HG02763 (cell line): ENCODE measurements around the gene CSNK1G1.
"Not testable (repeated sequence)": the region's sequence is repeated elsewhere in the genome, so short reads cannot be mapped to it uniquely, and the experiment has no call there.

Source experiments
- ATAC-seq: cut with Tn5 transposase; IDR thresholded peaks from one replicate; pipeline ENCODE4 v1.9.1; 2021; ENCODE audit warnings: mild to moderate bottlenecking, moderate library complexity; ENCODE audit not compliant: unreplicated experiment

CSNK1G1 gene

DNA sequence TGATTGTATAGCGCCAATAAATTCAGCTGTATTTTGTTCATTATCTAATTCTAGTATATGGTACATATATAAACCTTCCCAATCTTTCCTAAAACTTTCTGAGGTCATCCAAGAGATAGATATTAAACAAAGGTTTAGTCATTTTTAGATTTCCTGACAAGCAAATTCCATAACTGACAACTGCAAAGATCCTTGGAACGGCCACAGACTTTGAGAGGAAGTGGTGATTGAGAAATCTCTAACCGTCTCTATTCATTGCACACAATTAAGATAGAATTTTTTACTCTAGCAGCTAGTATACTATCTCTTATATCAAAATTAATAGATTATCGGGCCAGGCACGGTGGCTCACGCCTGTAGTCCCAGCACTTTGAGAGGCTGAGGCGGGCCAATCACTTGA is 4.7 kb downstream of the CSNK1G1 start:
- no peak for ATAC-seq

DNA sequence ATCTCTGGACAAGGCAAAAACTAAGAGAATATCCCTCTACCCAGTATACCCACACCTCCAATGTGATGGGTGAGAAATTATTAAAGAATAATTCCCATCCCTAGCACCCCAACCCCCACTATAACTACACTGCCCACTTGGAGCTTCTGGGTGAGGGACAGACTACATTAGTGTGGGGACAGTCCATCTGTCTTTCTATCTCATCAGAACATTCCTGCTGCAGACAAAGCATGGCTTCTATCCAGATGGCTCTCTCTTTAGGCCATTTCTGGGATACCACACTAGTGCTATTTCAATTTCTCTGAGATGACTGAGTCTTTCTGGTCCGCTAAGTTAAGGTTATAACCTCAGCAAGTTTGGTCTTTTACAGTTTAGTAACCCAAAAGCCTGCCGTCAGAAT is 6.6 kb downstream of the CSNK1G1 start:
- no peak for ATAC-seq

DNA sequence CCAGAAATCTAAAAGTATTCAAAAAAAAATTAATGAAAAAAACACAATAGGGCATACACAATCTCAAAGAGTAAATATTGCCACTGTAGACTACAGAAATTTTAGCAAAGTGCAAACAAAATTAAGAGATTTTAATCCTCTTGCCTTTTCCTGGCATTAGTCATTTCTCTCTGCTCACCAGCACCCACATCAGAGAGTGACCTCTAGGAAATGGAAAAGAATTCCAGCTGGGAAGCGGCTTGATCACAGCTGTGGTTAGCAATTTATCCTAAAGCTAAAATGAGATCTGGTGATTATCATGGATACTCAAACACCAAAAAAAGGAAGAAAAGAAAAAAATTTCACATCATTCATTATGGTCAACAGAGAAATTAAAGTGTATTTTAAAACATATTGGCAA is 7.5 kb downstream of the CSNK1G1 start:
- no peak for ATAC-seq

DNA sequence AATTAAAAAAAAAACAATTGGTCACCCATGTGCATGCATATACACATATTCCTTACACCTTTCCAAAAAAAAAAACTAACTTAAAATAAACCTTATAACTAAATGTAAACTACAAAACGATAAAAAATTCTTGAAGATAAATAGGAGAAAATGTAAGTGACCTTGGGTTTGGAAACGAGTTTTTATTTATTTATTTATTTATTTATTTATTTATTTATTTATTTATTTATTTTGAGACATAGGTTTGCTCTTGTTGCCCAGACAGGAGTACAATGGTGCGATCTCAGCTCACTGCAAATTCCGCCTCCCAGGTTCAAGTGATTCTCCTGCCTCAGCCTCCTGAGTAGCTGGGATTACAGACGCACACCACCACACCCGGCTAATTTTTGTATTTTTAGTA is 9.7 kb downstream of the CSNK1G1 start:
- not testable (repeated sequence) for ATAC-seq

DNA sequence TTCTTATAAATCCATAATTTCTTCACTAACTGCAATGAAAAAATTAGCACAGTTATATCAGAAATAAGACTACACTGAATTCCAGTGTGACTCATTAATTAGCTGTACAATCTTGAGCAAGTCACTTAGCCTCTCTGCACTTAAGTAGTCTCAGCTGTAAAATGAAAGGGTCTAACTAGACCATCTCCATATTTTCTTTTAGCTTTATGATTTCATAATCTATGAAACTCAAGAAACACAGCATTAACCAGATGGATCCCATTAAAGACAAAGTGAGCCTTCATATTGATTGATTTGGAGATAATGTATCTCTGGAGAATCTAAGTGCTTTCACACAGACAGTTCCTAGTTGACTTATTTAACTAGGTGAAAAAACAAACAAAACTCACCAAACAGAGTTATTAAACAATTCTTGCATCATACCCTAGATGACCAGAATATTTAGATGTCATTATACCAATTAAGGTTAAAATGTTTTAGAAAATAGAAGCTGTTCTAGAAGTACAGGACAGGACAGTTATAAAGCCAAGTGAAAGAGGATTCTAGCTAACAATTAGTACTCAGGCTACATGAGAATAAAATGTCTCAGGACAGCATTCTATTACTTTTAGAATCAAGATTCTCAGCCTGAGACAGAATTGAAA is 11.2 kb downstream of the CSNK1G1 start:
- ATAC-seq: no peak

DNA sequence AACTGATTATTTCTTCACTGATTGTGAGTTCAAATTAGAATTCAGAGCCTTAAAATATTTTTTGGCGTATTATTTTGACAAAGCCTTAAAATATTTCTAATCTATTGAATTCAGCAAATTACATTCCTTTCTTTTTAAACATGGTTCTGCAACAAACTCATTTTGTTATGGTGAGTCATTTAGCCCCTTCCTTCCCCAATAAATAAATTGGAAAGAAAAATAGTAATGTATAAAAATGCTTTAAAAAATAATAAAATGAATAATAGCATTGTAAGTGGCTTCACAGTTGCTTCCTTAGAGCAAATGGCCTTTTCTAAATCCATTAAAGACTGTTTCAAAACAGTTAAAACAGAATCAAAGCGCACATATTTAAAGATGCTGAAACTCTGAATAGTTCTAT is 12.1 kb downstream of the CSNK1G1 start:
- no peak for ATAC-seq

DNA sequence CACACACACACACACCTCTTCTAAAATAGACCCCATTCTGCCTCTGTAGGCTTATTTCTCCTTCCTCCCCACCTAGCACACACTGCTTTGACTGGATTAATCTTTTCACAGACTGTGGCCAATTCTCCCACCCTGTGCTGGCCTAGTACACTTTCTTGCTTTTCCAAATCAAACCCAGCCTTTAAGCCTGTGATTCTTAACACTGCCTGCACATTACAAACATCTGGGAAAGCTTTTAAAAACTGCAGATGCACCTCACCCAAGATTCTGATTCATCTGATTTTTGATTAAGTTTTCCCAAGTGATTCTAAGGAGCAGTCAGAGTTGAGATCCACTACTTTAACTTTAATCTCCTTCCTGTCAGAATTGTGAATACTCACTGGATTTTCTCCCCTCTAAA is 12.8 kb downstream of the CSNK1G1 start:
- no peak for ATAC-seq

DNA sequence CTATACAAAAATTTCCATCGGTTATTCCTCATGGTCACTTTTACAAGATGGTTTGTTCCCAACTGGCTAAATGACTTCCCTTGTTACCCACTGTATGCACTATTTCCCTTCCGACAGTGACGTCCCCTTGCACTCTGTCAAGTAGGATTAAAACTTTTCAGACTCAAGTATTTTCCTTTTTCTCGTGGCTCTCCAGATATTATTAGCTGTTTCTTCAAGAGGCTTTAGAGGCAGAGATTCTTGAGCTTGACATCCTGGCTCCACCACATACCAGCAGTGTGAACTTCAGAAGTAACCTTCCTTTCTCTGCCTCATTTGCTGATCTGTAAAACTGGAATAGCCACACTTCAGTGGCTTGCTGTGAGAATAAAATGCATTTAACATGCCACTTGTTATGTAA is 14.0 kb downstream of the CSNK1G1 start:
- no peak for ATAC-seq

DNA sequence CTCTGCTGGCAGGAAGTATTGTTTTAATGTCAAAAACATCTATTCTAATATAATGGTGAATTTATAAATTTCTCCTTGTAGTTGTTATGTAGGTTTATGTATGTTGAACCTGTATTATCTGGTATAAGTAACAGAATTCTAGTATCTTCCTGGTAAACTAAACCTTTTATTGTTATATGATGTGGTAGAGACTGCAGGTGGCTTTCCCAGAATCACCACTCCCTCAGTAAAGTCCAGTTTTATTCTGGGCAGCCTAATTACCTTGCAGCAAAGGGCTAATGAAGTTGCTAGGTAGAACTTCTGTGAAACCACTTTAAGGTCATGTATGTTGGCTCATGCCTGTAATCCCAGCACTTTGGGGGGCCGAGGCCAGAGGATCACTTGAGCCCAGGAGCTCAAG is 15.6 kb downstream of the CSNK1G1 start:
- no peak for ATAC-seq

DNA sequence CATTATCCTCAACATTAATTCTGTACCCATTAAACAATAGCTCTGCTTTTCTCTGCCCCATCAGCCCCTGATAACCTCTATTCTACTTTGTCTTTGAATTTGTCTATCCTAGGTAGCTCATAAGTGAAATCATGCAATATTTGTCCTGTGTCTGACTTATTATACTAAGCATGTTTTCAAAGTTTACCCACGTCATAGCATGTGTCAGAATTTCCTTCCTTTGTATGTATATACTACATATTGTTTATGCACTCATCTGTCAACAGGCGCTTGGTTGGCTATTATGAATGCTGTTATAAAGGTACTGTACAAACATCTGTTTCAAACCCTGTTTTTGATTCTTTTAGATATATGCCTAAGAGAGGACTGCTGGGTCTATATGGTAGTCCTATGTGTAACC is 18.2 kb downstream of the CSNK1G1 start:
- ATAC-seq: no peak

DNA sequence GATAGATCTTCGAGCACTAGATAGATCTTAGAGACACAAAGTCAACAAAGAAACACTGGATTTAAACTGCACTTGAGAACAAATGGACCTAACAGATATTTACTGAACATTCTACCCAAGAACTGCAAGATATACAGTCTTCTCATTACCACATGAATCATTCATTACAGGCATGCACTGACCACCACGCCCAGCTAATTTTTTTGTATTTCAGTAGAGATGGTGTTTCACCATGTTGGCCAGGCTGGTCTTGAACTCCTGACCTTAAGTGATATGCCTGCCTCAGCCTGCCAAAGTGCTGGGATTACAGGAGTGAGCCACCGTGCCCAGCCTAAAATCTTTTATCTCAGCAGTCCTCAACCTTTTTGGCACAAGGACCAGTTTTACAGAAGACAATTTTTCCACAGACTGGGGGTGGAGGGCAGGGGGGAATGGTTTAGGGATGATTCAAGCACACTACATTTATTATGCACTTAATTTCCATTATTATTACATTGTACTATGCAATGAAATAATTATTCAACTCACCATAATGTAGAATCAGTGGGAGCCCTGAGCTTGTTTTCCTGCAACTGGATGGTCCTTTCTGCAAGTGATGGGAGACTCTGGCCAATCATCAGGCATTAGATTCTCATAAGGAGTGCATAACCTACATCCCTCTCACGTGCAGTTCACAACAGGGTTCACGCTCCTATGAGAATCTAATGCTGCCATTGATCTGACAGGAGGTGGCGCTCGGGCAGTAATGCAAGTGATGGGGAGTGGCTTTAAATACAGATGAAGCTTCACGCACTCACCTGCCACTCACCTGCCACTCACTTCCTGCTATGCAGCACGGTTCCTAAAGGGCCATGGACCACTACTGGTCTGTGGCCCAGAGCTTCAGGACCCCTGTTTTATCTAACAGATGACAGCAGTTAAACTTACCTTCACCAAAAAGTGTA is 21.7 kb downstream of the CSNK1G1 start:
- ATAC-seq: no peak

DNA sequence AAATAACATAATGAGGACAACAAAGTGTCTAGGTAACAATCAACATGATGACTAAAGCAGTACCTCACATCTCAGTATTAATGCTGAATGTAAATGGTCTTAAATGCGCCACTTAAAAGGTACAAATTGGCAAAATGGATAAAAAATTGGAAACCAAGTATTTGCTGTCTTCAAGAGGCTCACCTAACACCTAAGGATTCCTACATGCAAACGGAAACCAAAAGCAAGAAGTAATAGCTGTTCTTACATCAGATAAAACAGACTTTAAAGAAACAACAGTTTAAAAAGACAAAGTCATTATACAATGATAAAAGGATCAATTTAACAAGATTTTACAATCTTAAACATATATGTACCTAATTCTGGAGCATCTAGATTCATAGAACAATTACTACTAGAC is 22.5 kb downstream of the CSNK1G1 start:
- no peak for ATAC-seq

DNA sequence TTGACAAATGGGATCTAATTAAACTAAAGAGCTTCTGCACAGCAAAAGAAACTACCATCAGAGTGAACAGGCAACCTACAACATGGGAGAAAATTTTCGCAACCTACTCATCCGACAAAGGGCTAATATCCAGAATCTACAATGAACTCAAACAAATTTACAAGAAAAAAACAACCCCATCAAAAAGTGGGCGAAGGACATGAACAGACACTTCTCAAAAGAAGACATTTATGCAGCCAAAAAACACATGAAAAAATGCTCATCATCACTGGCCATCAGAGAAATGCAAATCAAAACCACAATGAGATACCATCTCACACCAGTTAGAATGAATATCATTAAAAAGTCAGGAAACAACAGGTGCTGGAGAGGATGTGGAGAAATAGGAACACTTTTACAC is 24.3 kb downstream of the CSNK1G1 start:
- not testable (repeated sequence) for ATAC-seq

DNA sequence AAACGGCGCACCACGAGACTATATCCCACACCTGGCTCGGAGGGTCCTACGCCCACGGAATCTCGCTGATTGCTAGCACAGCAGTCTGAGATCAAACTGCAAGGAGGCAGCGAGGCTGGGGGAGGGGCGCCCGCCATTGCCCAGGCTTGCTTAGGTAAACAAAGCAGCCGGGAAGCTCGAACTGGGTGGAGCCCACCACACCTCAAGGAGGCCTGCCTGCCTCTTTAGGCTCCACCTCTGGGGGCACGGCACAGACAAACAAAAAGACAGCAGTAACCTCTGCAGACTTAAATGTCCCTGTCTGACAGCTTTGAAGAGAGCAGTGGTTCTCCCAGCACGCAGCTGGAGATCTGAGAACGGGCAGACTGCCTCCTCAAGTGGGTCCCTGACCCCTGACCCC is 29.0 kb downstream of the CSNK1G1 start:
- not testable (repeated sequence) for ATAC-seq

DNA sequence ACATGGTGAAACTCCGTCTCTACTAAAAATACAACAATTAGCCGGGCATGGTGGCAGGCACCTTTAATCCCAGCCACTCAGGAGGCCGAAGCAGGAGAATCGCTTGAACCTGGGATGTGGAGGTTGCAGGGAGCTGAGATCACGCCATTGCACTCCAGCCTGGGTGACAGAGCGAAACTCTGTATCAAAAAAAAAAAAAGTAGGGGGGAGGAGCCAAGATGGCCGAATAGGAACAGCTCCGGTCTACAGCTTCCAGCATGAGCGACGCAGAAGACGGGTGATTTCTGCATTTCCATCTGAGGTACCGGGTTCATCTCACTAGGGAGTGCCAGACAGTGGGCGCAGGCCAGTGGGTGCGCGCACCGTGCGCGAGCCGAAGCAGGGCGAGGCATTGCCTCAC is 29.5 kb downstream of the CSNK1G1 start:
- ATAC-seq: not testable (repeated sequence)

DNA sequence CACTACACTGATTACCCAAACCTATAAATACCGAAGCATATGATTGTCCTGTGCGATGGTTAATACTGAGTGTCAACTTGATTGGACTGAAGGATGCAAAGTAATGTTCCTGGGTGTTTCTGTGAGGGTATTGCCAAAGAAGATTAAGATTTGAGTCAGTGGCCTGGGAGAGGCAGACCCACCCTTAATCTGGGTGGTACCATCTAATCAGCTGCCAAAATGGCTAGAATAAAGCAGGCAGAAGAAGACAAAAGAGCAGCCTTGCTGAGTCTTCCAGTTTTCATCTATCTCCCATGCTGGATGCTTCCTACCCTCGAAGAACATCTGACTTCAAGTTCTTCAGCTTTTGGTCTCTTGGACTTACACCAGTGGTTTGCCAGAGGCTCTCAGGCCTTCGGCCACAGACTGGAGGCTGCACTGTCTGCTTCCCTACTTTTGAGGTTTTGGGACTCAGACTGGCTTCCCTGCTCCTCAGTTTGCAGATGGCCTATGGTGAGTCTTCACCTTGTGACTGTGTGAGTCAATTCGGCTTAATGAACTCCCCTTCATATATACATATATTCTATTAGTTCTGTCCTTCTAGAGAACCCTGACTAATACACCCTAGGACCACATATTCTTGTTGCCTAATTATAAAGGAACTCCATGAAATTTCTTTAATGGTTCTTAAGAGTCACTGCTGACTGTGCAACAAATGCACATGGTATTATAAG is 31.7 kb downstream of the CSNK1G1 start:
- ATAC-seq: no peak

DNA sequence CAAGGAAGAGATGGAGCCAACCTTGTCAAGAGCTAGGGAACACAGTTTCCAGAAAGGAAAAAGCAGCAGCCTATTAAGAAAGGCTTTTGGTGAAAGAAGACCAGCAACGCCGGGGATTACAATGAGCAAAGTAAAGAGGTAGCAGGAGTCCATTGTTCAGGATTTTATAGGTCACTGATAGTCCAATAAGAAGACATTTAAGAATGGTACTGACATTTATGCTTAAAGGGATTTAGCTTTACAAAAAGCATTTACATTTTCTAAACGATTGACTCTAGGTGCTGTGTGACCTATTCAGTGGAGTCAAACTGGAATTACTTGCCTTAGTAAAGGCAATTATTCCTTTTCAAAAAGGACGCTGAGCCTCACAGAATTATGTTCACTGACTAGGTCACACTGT is 40.8 kb downstream of the CSNK1G1 start:
- no peak for ATAC-seq

DNA sequence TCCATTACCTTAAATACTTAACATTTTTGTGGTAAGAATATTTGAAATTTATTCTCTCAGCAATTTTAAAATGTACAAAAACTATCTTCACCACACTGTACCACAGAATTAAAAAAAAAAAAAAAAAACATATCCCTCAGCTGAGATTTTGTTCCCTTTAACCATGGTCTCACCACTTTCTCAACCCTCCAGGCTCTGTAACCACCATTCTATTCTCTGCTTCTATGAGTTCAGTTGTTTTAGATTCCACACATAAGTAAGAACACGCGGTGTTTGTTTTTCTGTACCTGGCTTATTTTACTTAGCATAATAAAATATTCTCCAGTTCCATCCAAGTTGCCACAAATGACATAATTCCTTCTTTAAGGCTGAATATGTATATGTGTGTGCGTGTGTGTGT is 41.5 kb downstream of the CSNK1G1 start:
- ATAC-seq: no peak

DNA sequence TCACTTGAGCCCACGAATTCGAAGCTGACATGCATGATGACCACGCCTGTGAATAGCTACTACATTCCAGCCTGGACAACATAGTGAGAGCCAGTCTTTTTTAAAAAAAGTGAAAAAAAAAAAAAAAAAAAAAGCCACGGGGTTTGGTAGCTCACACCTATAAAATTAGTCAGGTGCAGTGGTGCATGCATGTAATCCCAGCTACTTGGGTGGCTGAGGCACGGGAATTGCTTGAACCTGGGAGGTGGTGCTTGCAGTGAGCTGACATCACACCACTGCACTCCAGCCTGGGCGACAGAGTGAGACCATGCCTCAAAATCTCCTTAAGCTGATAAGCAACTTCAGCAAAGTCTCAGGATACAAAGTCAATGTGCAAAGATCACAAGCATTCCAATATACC is 44.4 kb downstream of the CSNK1G1 start:
- ATAC-seq: no peak

DNA sequence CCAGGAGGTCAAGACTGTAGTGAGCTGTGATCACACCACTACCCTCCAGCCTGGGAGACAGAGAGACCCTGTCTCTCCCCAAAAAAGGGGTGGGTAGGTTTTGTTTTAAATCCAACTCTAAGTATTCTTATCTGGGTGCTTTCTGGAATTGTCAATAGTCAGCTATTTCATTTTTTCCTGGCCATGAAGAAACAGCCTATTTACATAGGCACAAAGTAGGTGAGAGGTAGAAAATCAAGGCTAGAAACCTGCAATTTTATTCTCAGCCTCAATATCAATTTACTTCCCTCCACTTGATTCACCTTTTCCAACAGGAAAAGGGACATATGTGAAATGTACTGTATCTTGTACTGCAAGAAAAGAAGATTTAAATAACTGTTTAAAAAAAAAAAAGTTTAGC is 45.9 kb downstream of the CSNK1G1 start:
- ATAC-seq: no peak

DNA sequence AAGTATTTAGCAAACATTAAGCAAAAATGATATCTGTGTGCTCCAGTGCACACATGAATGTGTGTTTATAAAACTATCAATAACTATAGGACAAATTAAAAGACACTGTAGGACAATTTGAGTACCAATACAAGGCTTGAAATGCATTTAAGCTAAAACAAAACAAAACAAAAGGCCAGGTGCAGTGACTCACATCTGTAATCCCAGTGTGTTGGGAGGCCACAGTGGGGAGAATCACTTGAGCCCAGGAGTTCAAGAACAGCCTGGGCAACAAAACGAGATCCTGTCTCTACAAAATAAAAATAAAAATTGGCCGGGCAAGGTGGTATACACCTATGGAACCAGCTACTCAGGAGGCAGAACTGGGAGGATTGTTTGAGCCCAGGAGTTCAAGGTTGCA is 50.7 kb downstream of the CSNK1G1 start:
- no peak for ATAC-seq

DNA sequence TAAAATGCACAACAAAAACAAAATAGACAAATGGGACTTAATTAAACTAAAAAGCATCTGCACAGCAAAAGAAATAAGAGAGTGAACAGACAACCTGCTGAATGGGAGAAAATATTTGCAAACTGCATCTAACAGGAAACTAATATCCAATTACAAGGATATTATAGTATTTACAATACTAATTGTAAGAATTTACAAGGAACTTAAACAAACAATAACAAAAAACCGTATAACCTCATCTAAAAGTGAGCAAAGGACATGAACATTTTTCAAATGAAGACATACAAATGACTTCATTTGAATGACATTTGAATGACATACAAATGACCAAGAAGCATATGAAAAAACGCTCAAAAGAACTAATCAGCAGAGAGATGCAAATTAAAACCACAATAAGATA is 66.4 kb downstream of the CSNK1G1 start:
- no peak for ATAC-seq
